GDM1 (cell line): Measurements from ENCODE around the gene SOX18.
A peak's percentile ranks its signal among the peaks of the same experiment; 100 is the strongest.

Experiments
- DNase-seq: peaks from one replicate; lab custom pipeline; 2025; lab: John Stamatoyannopoulos, UW

The SOX18 gene

DNA sequence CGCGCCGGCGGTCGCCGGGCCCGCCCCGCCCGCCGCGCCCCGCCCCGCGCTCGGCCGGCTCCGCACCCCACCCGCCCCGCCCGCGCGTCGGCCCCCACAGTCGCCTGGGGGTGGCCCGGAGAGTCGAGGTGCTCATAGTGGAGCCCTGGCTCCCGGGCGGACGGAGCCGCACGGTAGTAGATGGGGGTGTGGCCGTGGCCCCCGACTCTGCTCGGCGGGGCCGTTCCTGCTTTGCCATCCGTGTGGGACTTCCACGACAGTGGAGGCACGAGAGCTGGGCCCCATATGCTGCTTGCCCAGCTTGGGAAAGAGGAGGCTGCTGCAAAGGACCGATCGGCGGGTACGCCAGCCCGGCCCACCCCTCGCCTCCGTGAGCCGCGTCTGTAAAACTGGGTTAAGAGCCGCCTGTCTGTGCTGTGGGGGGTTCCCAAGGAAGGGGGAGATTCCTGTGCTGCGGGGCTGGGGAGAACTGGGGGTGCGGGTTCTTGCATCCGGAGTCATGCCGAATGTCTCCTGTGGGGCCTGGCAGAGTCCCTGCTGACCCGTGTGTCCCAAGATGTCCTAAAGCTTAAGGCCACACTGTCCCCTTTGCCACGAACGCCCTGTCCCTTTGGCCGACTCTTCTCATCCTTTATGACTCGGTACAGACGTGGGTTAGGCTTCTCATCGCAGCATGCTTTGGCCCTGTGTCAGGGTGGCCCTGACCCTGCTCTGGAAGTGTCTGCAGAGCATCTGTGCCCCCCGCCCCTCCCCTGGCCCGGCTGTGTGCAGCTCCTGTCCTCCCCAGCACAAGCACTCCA lies 30.8 kb upstream of the SOX18 start, which contains the start of gene OPRL1:
Gene OPRL1, plus strand, starts transcription at position 70 of the 800 bp plus-strand sequence. CDS start 12,639 bp downstream, outside the sequence.
- no peak for DNase-seq

DNA sequence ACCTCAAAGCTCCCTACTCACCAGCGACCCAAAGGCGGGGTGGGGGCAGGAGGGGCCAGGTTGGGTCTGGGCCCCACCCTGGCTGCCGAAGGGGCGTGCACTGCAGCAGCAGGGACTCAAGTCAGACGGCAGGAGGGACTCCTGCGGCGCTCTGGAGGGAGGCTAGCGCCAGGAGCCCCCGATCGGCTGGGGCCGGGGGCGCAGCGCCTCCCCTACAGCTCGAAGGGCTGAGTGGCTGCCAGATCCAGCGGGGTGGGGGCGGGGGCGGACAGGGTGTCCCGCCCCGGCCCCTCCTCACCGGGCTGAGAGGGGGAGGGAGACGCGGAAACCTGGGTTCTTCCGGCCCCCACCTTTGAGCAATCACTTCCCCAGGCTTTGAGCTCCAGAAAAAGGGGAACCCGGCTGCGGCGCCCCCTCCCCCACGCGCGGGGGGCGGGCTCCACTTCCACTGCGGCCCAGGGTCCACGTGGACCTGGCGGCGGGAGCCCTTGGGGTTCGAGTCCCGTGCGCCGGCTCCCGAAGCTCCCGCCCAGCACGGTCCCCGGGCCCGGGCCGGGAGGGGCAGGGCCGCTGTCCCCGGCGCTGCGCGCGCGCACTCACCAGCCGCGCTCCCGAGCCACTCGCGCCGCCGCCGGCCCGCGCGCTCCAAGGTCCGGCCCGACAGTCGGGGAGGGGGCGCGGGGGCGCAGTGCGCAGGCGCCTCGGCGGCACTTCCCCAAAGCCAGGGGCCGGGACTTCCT lies 30.0 kb upstream of the SOX18 start, which contains the start of gene RGS19:
Gene RGS19, minus strand, starts transcription at position 246 of the 740 bp plus-strand sequence. CDS start 2,632 bp downstream, outside the sequence.
- peak; percentile 95 for DNase-seq

DNA sequence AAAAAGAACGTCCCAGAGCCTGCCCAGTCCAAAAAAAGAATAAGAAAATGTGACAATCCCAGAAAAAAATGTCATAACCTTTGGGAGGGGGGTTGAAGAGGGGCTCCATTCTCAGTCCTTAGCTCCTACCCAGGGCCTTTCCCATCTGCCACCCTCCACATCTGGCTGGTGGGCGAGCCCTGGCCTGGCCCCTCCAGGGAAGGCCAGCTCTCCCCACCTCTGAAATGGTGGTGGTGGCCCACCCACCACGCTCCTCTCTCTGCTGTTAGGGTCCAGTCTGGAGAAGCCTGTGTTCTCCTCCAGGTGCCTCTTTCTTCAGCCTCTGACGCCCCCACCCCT lies 29.5 kb upstream of the SOX18 start:
- DNase-seq: no peak

DNA sequence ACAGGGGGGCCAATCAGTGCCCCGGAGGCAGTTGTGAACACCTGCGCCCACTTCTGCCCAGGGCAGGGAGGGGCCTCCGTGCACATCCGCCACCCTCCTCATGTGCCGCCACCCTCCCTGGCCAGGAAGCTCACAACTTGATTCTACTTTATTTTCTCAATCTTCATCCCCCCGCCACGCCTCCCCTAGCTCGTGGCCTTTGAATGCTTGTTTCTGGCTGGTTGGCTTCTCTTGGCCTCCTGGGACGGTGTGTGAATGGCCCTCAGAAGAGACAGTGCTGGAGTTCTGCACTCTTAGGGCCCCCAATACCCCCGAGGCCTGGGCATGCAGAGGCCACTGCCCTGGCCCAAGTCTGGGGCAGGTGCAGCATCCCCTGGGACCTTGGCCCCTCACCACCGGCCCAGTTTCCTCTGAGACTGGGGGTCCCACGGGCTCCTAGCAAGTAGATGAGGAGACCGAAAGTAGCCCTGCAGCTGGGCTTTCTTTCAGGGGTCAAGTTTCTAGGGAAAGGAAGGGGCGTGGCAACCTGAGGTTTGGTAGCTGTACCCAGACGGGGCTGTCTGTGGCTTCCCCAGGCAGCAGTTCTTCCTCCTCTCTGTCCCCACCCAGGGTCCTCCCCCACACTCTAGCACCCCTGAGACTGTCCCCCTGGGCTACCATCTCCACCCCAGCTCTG lies 28.6 kb upstream of the SOX18 start:
- DNase-seq: peak; percentile 75

DNA sequence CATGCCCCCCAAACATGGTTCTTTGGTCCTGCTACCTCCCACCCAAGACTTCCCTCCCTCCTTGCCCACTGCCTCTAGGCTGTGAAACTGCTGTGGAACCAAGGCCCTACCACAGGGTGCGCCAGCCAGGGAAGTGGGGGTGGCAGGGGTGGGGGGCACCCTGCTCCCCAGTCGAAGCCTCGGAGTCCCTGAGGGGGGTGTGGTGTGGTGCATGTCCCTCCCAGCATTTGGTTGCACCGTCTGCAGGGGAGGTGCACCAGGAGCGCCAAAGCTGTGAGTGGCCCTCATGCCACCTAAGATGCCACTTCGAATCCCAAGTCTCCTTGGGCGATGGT lies 28.1 kb upstream of the SOX18 start:
- no peak for DNase-seq

DNA sequence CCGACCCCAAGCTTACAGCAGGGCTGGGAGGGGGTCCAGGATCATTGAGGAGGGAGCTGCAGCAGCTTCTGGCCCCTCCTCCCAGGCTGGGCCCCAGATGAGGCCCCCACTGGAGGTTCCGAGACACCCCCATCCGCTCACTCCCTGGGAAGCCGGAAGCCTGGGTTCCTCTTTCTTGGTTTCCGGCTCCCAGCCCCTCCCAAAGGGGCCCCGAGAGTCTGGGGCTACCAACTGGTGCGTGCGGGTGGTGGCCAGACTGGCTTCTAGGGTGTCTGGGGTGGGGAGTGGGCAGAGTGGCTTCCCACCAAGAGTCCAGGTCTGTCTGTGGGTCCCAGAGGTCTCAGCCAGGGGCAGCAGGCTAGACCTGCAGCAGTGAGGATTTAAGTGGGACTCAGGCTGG lies 27.7 kb upstream of the SOX18 start:
- peak; percentile 84 for DNase-seq

DNA sequence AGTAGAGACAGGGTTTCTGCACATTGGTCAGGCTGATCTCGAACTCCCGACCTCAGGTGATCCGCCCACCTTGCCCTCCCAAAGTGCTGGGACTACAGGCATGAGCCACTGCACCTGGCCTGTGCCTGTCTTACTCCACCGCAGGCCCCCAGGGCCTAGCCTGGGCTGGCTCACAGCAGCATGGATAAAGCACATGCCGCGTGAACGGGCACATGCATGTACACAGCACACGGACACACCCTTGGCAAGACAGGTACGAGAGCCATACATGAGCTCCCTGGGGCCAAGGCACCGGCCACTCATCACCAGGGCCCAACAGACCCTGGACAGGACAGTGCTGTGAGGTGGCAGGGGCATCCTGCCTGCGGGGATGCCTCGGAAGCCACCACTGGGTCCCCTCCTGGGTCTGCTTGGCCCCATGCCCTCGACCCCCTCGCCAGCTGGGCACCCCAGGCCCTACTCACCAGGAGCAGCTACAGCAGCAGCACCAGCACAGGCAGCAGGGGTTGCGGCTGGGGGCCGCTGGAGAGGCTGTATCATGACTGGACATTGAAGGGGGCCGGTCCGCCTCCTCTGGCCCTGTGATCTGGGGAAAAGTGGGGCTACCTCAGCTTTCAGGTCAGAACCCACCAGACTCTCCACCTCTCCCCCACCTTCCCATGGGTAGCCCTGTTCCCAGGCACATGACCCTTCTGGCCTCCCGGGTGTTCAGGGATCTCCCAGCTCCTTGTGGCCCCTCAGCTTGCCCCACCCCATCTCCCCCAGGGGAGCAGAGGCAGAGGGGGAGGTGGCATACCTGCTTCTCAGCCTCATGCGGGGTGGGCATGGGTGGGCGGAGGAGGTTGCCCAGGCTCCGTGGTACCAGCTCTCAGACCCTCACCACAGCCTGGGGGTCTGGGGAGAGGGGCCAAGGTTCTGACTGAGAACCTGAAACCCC lies 26.9 kb upstream of the SOX18 start:
- DNase-seq: no peak

DNA sequence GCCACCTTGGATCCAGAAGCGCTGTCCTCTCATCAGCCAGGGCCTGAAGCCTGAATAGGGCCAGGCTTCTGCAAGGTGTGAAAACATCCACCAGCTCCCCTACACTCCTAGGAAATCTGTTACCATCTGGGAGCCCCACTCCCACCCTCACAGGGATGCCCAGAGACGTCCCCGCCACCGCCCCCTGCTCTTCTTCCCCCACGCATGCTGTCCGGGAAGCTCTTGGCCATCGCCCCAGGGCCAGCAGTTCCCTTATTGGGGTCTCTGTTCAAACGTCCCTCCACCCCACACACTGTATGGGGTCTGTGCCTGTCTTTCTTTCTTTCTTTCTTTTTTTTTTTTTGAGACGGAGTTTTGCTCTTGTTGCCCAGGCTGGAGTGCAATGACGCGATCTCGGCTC lies 26.1 kb upstream of the SOX18 start:
- no peak for DNase-seq

DNA sequence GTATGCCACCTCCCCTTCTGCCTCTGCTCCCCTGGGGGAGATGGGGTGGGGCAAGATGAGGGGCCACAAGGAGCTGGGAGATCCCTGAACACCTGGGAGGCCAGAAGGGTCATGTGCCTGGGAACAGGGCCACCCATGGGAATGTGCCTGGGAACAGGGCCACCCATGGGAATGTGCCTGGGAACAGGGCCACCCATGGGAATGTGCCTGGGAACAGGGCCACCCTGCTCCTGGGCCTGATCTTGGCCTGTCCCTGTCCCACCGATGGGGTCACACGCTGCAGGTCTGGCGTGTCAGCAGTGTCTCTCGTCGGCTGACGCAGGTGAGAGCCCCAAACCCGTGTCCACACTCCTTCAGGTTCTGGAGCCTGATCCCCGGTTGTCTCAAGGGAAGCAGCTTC lies 25.5 kb upstream of the SOX18 start:
- no peak for DNase-seq

DNA sequence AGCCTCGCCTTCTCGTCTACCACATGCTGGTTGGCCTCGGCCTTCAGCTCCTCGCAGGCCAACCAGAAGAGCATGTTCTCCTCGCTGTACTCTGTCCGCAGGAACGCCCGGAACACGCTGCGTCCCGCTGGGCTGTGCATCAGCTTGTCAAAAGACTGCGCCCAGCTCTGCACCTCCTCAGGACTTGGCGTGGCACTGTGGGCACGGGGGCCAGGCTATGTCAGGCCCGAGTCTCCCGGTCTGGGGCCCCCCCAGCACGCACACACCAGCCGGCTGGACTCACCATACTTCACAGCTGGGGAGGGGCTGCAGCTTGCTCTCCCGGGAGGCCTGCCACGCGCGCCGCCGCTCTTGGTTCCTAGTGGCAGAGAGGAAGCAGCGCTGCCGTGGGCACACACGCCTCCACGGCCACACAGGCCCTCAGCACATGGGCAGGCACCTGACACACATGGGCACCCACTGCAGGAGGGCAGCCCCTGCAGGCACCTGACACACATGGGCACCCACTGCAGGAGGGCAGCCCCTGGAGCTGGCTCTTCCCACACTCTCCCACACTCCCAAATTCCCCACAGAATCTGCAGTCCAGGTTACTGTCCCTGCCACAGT lies 24.8 kb upstream of the SOX18 start:
- no peak for DNase-seq

DNA sequence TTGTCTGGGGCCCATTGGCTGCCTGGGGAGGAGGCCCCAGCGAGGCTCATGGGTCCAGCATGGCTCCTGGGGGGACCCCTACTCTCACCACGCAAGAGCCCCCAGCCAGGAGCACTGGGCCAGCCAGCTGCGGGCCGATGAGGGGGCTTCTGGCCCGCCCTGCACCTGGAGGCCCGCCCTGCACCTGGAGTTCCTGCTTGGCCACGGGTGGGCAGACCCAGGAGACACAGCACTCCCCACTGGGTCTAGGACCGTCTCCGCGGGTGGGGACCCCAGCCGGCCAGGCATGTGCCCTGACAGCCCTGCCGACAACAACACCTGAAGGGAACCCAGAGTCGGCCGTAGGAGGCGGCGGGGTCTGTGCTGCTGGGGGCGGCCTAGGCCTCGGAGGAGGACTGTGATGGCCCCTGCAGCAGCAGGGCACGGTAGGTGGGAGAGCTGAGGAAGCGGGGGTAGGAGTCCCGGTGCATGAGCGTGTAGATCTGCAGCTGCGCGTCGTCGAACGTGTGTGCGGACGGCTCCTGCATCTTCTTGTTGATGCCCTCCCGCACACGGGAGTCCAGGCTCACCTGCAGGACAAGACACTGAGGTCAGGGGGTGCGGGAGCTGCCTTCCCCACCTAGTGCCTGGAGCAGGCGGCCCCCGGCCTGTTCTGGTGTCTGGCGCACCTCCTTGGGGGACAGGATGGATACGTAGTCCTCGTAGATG lies 24.2 kb upstream of the SOX18 start:
- DNase-seq: no peak

DNA sequence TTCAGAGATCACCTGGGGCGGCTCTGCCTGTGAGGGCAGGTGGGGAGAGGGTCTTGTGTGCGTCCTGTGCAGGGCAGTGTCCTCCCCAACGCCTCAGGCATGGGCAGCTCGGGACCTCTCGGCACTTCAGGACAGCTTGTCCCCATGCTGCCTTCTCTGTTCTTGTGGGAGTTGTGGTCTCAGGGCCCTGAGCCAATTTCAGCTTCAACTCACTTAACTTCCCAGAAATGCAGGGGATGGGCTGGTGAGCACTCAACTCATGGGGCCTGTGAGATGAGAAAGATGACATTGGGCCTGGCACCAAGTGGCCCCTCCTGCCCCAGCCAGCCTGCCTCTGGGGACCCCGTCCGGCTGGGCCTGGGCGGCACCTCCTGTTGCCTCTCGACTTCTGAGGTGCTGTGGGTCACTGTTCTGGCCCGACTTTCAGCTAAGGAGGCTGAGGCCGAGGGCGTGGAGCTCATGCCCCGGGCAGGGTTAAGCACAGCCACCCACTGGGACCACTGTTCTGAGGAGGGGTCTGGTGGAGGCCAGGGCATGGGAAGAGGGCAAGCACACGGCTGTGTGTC lies 23.1 kb upstream of the SOX18 start:
- DNase-seq: no peak

DNA sequence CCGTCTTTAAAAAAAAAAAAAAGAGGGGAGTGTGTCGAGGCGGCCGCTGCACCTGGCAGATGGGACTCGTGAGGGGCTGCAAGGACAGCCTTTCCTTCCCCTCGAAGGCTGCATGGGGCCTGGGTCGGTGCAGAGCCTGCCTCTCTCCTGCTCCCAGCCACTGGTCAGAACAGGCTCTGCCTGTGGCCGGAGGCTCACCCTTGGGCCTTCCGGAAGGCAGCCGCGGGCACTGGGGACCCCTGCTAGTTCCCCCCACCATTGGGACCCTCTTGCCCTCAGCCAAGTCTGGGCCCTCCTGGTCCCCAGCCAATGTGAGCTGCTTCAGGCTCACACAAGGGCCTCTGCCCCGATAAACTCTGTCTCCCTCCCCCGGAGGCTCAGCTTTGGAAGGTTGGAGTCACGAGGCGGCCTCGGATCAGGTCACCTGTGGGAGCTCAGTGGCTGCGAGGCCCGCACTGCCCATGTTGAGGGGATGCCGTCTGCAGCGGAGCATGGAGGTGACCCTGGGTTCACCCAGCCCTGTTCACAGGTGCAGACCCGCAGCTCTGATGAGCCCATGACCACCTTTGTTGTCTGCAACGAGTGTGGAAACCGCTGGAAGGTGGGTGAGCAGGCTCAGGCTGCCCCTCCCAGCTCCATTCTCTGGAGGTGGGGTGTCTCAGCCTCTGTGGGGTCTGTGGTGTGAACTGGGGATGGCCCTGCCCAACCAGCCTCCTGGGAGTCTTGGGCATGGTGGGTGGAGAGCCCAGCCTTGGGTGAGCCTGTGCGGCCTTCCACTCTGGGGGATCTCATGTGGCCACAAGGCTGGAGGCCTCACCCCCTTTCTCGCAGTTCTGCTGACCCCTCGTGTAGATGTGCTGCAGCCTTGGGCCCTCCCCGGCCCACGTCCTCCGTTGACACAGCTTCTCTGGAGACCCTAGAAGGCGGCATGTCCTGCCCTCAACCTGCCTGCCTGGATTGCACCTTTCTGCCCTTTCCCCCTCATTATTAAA lies 22.2 kb upstream of the SOX18 start:
- DNase-seq: no peak

DNA sequence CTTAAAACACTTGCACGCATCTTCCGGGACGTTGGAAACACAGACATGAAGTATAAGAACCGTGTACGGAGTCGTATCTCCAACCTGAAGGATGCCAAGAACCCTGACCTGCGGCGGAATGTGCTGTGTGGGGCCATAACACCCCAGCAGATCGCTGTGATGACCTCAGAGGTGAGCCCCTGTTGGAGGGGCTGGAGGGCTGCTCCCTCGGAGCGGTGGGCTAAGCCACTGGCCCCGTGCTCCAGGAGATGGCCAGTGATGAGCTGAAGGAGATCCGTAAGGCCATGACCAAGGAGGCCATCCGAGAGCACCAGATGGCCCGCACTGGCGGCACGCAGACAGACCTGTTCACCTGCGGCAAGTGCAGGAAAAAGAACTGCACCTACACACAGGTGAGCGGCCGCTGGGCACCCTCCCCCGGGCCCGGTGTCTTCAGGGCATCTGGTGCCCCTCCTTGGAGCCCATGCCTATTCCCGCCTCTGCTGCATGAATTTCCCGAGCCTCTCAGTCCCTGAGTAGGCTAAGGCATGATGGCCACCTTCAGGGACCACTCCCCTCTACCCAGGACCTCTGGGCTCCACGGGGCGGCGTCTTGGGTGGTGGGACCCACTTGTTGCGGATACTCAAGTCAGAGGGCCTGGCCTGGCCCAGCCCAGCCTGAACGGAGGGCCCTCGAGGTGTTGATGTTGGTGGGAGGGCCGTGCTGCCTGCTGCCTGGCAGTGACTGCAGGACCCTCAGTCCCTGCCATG lies 21.0 kb upstream of the SOX18 start:
- DNase-seq: no peak

DNA sequence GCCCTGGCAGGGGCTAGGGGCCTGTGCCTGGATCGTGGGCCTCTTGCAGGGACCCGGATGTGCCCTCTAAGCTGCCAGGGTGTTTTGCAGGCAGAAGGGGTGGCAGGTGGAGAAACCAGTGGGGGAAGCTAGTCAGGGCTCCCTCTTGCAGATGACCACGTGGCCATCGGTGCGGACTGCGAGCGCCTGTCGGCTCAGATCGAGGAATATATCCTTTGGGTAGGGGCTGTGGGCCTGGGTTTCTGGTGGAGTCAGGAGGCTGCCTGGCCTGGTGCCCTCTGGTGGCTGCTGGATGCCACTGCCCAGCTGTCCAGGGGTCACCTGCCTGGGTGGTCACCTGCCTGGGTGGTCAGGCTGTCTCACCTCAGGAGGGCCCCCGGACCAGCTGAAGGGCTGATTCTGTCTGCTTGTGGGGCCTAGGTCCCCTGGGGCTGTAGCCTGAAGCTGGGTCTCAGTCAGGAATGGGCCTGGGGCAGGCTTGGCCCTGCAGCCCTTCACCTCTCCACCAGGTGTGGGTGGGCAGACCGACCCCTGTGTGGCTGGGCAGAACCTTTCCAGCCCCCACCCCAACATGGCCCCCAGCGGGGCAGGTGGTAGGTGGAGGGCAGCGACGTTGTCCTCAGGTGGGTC lies 20.3 kb upstream of the SOX18 start:
- no peak for DNase-seq

DNA sequence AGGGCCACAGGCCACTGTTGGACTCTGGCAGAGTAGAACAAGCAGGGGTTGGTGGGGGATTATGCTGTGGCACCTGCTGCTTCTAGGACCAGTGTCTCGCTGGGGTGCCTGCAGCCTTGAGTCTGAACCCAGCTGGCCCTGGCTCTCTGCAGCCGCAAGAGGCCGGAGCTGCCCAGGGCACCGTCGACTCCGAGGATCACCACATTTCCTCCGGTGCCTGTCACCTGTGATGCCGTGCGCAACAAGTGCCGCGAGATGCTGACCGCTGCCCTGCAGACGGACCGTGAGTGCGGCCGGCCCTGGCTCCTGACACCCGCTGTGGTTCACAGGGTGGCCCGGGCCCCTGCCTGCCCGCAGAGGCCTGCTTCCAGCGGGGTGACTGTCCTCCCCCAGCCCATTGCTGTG lies 19.8 kb upstream of the SOX18 start:
- DNase-seq: no peak

DNA sequence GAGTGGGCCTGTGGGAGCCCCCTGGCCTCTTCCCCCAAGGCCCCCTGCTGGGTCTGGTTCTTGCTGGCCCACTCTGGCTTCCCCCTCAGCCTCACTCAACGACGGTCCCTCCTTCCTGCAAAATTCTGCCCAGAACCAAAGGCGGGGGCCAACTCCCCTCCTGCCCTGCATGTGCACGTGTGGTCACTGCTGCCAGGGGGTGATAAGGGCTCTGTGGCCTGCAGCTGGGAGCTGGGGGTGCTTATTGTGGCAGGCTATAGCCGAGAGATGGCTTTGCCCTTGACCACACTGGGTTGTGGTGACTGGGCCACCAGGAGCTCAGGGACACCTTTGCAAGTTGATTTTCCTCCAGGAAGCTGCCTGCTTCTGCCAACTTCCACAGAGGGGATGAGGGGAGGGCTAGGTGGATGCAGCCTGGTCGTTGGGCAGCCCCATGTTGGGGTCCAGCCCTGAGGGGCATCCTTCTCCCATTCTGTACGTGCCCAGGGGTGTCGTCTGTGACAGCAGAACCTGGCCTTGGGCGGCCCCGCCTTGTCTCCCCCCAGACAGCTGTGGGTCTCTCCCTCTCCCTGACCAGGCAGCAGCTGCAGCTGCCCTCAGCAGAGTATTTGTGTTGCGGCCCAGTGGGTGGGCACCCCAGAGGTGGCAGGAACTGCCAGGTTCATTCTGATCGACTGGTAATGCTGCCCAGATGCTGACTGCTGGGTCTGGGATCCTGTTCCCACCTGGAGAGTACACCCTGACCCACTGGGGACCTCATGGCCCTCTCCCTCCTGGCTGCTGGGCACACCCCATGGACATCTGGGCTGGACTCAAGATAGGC lies 19.2 kb upstream of the SOX18 start:
- DNase-seq: peak; percentile 30
